HL-60 (cell line): Measurements from ENCODE around the gene CHDH.

ENCODE experiments used
- DNase-seq, 2 experiments: peaks; one replicate each; pipeline ENCODE4 v3.0.0-alpha.2; 2010 to 2020; ENCODE audit warnings: low read depth in 1 of 2, low spot score in 1 of 2
- H3K27ac ChIP-seq: fragments of 250-450 bp; sonication (Bioruptor Pico); replicated peaks from 2 replicates; pipeline ENCODE4 v1.5.1; 2020; ENCODE audit warnings: mild to moderate bottlenecking, moderate library complexity
- H3K27me3 ChIP-seq: fragments of 250-450 bp; sonication (Bioruptor Pico); 2 replicates; pipeline ENCODE4 v1.5.1; 2021; ENCODE audit warnings: mild to moderate bottlenecking, moderate library complexity; ENCODE audit not compliant: insufficient read depth, poor library complexity, severe bottlenecking
- H3K4me3 ChIP-seq: replicated peaks from 2 replicates; pipeline ENCODE4 v1.5.1; 2011; ENCODE audit warnings: mild to moderate bottlenecking, control low read depth, low read length; ENCODE audit not compliant: insufficient read depth
- GABPA ChIP-seq: IDR thresholded peaks from 2 replicates; pipeline ENCODE4 v1.6.1; 2012; ENCODE audit warnings: low read depth
- POLR2AphosphoS5 ChIP-seq: IDR thresholded peaks from 2 replicates; pipeline ENCODE4 v1.6.1; 2012; ENCODE audit warnings: low read depth
- REST ChIP-seq: IDR thresholded peaks from 2 replicates; pipeline ENCODE4 v1.6.1; 2012; ENCODE audit warnings: low read depth; ENCODE audit not compliant: insufficient replicate concordance
- SPI1 ChIP-seq: IDR thresholded peaks from 2 replicates; pipeline ENCODE4 v1.6.1; 2012; ENCODE audit warnings: low read depth, mild to moderate bottlenecking, borderline replicate concordance
- TF ChIP-seq, protein P1 (sequence below): IDR thresholded peaks from one replicate; pipeline ENCODE4 v1.5.1; 2011; ENCODE audit warnings: low read length, control low read depth, inconsistent platforms; ENCODE audit not compliant: insufficient read depth

Gene CHDH

DNA sequence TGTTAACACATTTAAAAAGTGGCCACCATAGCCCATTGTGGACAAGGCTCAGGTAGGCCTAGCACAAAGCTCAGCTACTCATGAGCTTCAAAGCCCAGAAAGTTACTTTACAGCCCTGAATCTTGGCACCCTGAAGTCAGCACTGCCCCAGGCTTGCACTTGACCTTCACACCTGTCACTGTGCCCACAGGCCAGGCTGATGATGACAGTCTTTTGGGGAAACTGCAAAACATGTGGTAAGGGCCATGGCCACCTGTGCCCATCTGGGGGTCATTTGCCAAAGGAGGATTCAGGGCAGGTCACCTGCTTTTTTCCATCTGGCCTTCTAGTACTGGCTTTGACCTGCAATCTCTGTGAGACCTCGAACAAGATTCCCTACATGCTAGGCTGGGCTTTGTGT lies 11.0 kb downstream of the CHDH start:
- Histone ChIP-seq H3K27me3 (no peaks in the 10 kb centered on the region), H3K4me3 (no peak overlapping the region), H3K27ac (peak overlapping the region; percentile 65)
- TF ChIP-seq, protein P1, sequence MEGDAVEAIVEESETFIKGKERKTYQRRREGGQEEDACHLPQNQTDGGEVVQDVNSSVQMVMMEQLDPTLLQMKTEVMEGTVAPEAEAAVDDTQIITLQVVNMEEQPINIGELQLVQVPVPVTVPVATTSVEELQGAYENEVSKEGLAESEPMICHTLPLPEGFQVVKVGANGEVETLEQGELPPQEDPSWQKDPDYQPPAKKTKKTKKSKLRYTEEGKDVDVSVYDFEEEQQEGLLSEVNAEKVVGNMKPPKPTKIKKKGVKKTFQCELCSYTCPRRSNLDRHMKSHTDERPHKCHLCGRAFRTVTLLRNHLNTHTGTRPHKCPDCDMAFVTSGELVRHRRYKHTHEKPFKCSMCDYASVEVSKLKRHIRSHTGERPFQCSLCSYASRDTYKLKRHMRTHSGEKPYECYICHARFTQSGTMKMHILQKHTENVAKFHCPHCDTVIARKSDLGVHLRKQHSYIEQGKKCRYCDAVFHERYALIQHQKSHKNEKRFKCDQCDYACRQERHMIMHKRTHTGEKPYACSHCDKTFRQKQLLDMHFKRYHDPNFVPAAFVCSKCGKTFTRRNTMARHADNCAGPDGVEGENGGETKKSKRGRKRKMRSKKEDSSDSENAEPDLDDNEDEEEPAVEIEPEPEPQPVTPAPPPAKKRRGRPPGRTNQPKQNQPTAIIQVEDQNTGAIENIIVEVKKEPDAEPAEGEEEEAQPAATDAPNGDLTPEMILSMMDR, result no peak
- TF ChIP-seq REST, result no peak
- DNase-seq, result no peak

DNA sequence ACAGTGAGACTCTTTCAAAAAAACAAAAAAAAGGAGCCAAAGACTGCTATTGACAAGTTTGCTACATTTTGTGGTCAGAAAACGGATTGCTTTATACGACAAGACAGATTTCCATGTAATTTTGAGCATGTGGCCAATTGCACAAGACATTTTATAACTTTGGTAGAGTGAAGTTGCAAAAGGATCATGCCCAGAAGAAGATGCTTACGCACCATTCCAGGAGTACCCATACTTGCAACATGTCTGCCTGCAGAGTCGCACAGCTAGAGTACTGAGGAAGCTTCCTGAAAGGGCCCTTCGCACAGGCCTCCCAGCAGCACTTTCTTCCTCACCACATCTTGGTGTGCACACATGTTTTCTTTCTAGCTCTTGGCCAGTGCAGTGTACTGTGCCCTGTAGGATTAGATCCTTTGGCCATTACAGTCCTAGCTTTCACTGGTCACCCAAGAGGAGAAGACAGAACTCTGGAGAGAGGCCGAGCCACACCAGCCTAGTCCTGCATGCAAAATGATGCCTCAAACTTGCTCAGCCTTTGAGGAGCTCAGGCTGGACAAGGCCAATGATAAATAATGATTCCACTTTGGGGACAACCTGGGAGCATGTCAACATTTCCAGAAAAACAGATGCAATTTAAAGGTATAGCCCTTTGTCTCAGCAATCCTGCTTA lies 11.7 kb downstream of the CHDH start:
- peak; percentile 93 to 94 for DNase-seq
- no peak overlapping the region for H3K4me3 ChIP-seq
- H3K27me3 ChIP-seq, result no peaks in the 10 kb centered on the region
- TF ChIP-seq POLR2AphosphoS5, result peak; percentile 51; the same call in 1 of the 2 replicates
- no peak for TF ChIP-seq REST
- TF ChIP-seq SPI1, result no peak
- peak overlapping the region; percentile 65 for H3K27ac ChIP-seq

DNA sequence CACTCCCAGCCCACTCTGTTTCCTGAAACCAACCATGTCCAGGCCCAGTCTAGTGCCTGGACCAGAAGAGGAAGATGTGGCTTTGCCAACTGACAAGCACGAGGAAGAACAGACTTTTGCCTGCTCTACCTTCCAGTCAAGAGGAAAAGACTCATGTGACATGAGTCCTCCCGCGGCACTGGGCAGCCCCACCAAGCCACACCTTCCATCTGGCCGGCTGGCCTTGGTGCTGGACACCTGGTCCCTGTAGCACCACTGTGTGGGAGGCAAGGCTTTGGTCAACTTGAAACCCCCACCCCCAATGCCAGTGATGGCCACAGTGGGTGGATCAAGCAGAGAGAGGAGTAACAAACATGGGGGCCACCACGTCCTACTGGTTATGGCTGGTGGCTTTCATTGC lies 12.5 kb downstream of the CHDH start:
- TF ChIP-seq SPI1 (no peak), GABPA (no peak), POLR2AphosphoS5 (no peak), REST (no peak)
- TF ChIP-seq, protein P1, result no peak
- peak overlapping the region; percentile 65 for H3K27ac ChIP-seq

More for the DNA sequence above, 12.5 kb downstream of the CHDH start:
- Histone ChIP-seq H3K27me3 (no peaks in the 10 kb centered on the region), H3K4me3 (no peak overlapping the region)
- peak; percentile 21 to 70 for DNase-seq
